K562 (cell line): ENCODE results near the gene KIF4B. TPM values are rescaled to one million over a fixed set of nuclear protein-coding genes. Genes with fewer than 3 reads are reported as not detected.

Experiments
- ATAC-seq: fragments of 200-7000 bp; cut with Tn5 transposase; 3 replicates; pipeline ENCODE4 v1.9.1; 2020; ENCODE audit warnings: moderate library complexity
- Bru-seq: library from RNA; stranded (reverse); fragments of 400-500 nt; gene quantifications from one replicate; lab custom pipeline; 2021; lab: Mats Ljungman, UMichigan
- BruChase-seq, 2 experiments: library from RNA; stranded (reverse); fragments of 400-500 nt; gene quantifications; one replicate each; lab custom pipeline; 2021; lab: Mats Ljungman, UMichigan
- BruUV-seq: library from RNA; stranded (reverse); fragments of 400-500 nt; replicated peaks from 2 replicates; lab custom pipeline; 2021; lab: Mats Ljungman, UMichigan
- CTCF ChIA-PET: fragments of 300-600 bp; formaldehyde crosslinking; extraction: SDS; loops from one replicate; lab custom pipeline; 2021; ENCODE audit warnings: low intra/inter-chr PET ratio; lab: Yijun Ruan, JAX
- POLR2A ChIA-PET: fragments of 300-600, 350-650 bp; sonication (Branson Sonifier 250); formaldehyde crosslinking; extraction: SDS; loops from one replicate; lab custom pipeline; 2021; ENCODE audit warnings: antibody characterized with exemption, inconsistent platforms; lab: Yijun Ruan, JAX
- DNase-seq, 4 experiments: peaks; one replicate each; pipeline versions ENCODE4 v3.0.0 to v3.0.0-alpha.2; 2011 to 2018; ENCODE audit warnings: low spot score in 3 of 4, mixed read lengths in 3 of 4; ENCODE audit errors: extremely low read depth in 1 of 4
- FAIRE-seq: peaks from 2 replicates; lab custom pipeline; 2011; peaks lifted over from hg19 to GRCh38; lab: Jason Lieb, UNC
- H2AFZ ChIP-seq: 2 replicates; pipeline ENCODE4 v1.6.0; 2011; ENCODE audit warnings: low read depth, low read length, control low read depth, inconsistent platforms
- H3K27ac ChIP-seq: fragments of 200-600 bp; 3 replicates; pipeline ENCODE4 v1.8.0; 2011; ENCODE audit warnings: low read depth, mild to moderate bottlenecking, control low read depth, inconsistent platforms, low read length, moderate library complexity, mixed read lengths; ENCODE audit errors: extremely low read depth
- H3K27me3 ChIP-seq, 2 experiments: fragments of 300-600 bp in 1 of 2; 2 replicates in 1 of 2; 3 replicates in 1 of 2; pipeline versions ENCODE4 v1.6.0 to v1.8.0; 2011; ENCODE audit warnings: inconsistent platforms in 2 of 2, low read length in 2 of 2, mild to moderate bottlenecking in 1 of 2, mixed read lengths in 1 of 2, moderate library complexity in 1 of 2; ENCODE audit not compliant: control insufficient read depth in 2 of 2, insufficient read depth in 2 of 2
- H3K36me3 ChIP-seq: fragments of 300-600 bp; 3 replicates; pipeline ENCODE4 v1.8.0; 2011; ENCODE audit warnings: mild to moderate bottlenecking, low read length, inconsistent platforms; ENCODE audit not compliant: control insufficient read depth, insufficient read depth
- H3K4me1 ChIP-seq, 2 experiments: fragments of 200-600 bp in 1 of 2; replicated peaks in 1 of 2; 2 replicates in 1 of 2; 3 replicates in 1 of 2; pipeline versions ENCODE4 v1.5.1 to v1.8.0; 2011; ENCODE audit warnings: inconsistent platforms in 2 of 2, low read length in 2 of 2, mild to moderate bottlenecking in 1 of 2, mixed read lengths in 1 of 2, moderate library complexity in 1 of 2; ENCODE audit not compliant: control insufficient read depth in 2 of 2, insufficient read depth in 2 of 2
- H3K4me2 ChIP-seq: 2 replicates; pipeline ENCODE4 v1.6.1; 2011; ENCODE audit warnings: low read length, control low read depth, inconsistent platforms, mixed read lengths; ENCODE audit not compliant: insufficient read depth
- H3K4me3 ChIP-seq: fragments of 200-600 bp; sonication (generic), shearing (Covaris generic); 2 replicates; pipeline ENCODE4 v1.5.1; 2016; ENCODE audit warnings: control low read depth, inconsistent platforms
- H3K79me2 ChIP-seq: fragments of 200-600 bp; 3 replicates; pipeline ENCODE4 v1.8.0; 2011; ENCODE audit warnings: low read length, inconsistent platforms; ENCODE audit not compliant: control insufficient read depth, insufficient read depth
- H3K9ac ChIP-seq, 2 experiments: 2 replicates each; pipeline versions ENCODE4 v1.6.0 to v1.6.1; 2011; ENCODE audit warnings: low read depth in 2 of 2, low read length in 2 of 2, control low read depth in 1 of 2, inconsistent platforms in 1 of 2, mild to moderate bottlenecking in 1 of 2, mixed read lengths in 1 of 2; ENCODE audit not compliant: insufficient read depth in 1 of 2
- H3K9me1 ChIP-seq: one replicate; pipeline ENCODE4 v1.6.0; 2011; ENCODE audit warnings: inconsistent platforms, mild to moderate bottlenecking, low read length, moderate library complexity; ENCODE audit not compliant: control insufficient read depth, insufficient read depth
- H3K9me3 ChIP-seq: replicated peaks from 2 replicates; pipeline ENCODE4 v1.5.1; 2011; ENCODE audit warnings: low read depth, low read length, inconsistent platforms; ENCODE audit not compliant: control insufficient read depth, insufficient read depth
- H4K20me1 ChIP-seq: replicated peaks from 2 replicates; pipeline ENCODE4 v1.6.1; 2011; ENCODE audit warnings: low read length, inconsistent platforms, mixed read lengths; ENCODE audit not compliant: control insufficient read depth, insufficient read depth
- FIP1L1 ChIP-seq: fragments of 200-400 bp; formaldehyde crosslinking; IDR thresholded peaks from 2 replicates; pipeline ENCODE4 v1.6.1; 2018; ENCODE audit warnings: mild to moderate bottlenecking, low read depth, low read length; ENCODE audit not compliant: poor library complexity, severe bottlenecking
- FUS ChIP-seq: fragments of 200-400 bp; formaldehyde crosslinking; optimal IDR thresholded peaks from 2 replicates; pipeline ENCODE3; 2017; ENCODE audit warnings: low read depth, low read length
- KAT8 ChIP-seq: fragments of 450-650 bp; IDR thresholded peaks from 2 replicates; pipeline ENCODE4 v1.6.1; 2016; ENCODE audit warnings: low read depth, mild to moderate bottlenecking
- NRF1 ChIP-seq, 2 experiments: fragments of 450-650 bp; IDR thresholded peaks in 1 of 2; conservative IDR thresholded peaks in 1 of 2; 2 replicates each; pipeline ENCODE4 v1.6.1; 2014; ENCODE audit warnings: mild to moderate bottlenecking in 2 of 2
- ZNF224 ChIP-seq: sonication (generic); formaldehyde crosslinking; IDR thresholded peaks from 2 replicates; pipeline ENCODE4 v1.8.0; 2022; ENCODE audit warnings: mild to moderate bottlenecking, missing genetic modification reagents
- WGBS: fragments of 100-300 bp; shearing (Covaris generic); methylation state at CpG from one replicate; pipeline ENCODE4 v1.1.6; 2016; ENCODE audit warnings: low coverage, mixed read lengths; ENCODE audit not compliant: insufficient coverage; ENCODE audit errors: missing lambda C conversion rate; 5-methylcytosine and 5-hydroxymethylcytosine counted together
- in situ Hi-C: fragments of 300-500 bp; cut with MboI; formaldehyde crosslinking; loops from 4 replicates; pipeline ENCODE4 v1.15.0; 2018; ENCODE audit warnings: inconsistent platforms, mixed read lengths
- intact Hi-C: fragments of 100-400 bp; cut with micrococcal nuclease; formaldehyde crosslinking; loops from 2 replicates; pipeline ENCODE4 v1.14.2; 2022
- long read RNA-seq, 3 experiments: library from polyadenylated mRNA in 2 of 3; library from RNA in 1 of 3; unstranded in 2 of 3; stranded (forward) in 1 of 3; transcript quantifications; one replicate each; pipeline ENCODE4 v2.0.0, GENCODE V29; 2019 to 2022
- polyA minus RNA-seq, 3 experiments: library from RNA; depleted of rRNA, polyadenylated mRNA; stranded (reverse); fragments of >200 nt; gene quantifications; 2 replicates each; pipeline ENCODE4 v1.2.3, GENCODE V29; 2011
- polyA plus RNA-seq, 8 experiments: library from polyadenylated mRNA; depleted of rRNA in 4 of 8; stranded (reverse) in 5 of 8; unstranded in 3 of 8; fragments of >200 nt; fragmentation: Nextera tagmentation in 2 of 8; fragmentation: Illumina TruSeq in 1 of 8; extraction: Ambion mirVana in 2 of 8; extraction: Trizol in 1 of 8; gene quantifications; 2 replicates each; pipeline versions ENCODE4 v1.2.1 to v1.2.3, GENCODE V29; 2011 to 2014; ENCODE audit warnings: inconsistent platforms in 1 of 8, missing spikeins in 1 of 8
- total RNA-seq, 7 experiments: library from RNA; depleted of rRNA in 6 of 7; stranded (reverse); fragments of >200 nt in 6 of 7; fragmentation: Illumina TruSeq in 2 of 7; extraction: Trizol in 2 of 7; gene quantifications; 2 replicates each; pipeline versions ENCODE4 v1.2.1 to v1.2.3, GENCODE V29; 2011 to 2021; ENCODE audit warnings: low replicate concordance in 1 of 7

The KIF4B gene, protein sequence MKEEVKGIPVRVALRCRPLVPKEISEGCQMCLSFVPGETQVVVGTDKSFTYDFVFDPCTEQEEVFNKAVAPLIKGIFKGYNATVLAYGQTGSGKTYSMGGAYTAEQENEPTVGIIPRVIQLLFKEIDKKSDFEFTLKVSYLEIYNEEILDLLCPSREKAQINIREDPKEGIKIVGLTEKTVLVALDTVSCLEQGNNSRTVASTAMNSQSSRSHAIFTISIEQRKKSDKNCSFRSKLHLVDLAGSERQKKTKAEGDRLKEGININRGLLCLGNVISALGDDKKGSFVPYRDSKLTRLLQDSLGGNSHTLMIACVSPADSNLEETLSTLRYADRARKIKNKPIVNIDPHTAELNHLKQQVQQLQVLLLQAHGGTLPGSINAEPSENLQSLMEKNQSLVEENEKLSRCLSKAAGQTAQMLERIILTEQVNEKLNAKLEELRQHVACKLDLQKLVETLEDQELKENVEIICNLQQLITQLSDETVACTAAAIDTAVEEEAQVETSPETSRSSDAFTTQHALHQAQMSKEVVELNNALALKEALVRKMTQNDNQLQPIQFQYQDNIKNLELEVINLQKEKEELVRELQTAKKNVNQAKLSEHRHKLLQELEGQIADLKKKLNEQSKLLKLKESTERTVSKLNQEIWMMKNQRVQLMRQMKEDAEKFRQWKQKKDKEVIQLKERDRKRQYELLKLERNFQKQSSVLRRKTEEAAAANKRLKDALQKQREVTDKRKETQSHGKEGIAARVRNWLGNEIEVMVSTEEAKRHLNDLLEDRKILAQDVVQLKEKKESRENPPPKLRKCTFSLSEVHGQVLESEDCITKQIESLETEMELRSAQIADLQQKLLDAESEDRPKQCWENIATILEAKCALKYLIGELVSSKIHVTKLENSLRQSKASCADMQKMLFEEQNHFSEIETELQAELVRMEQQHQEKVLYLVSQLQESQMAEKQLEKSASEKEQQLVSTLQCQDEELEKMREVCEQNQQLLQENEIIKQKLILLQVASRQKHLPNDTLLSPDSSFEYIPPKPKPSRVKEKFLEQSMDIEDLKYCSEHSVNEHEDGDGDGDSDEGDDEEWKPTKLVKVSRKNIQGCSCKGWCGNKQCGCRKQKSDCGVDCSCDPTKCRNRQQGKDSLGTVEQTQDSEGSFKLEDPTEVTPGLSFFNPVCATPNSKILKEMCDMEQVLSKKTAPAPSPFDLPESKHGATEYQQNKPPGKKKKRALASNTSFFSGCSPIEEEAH
- total RNA-seq (2011; cell fraction: chromatin; rRNA removed; ENCODE audit: low replicate concordance): 0.09 and 0.46 TPM in 2 replicates
- total RNA-seq (2011; cell fraction: nucleolus; rRNA removed): 0.13 TPM in 1 of 2 replicates, not detected in the other
- 0.07 TPM in 1 of 2 replicates, not detected in the other for total RNA-seq (2011; cell fraction: nucleoplasm; rRNA removed)
- 0.04 and 0.05 TPM in 2 replicates for total RNA-seq (2014; rRNA removed)
- 0.06 and 0.07 TPM in 2 replicates for total RNA-seq (2014; rRNA removed; fragmentation: Illumina TruSeq; extraction: Trizol)
- total RNA-seq (2015; rRNA removed; fragmentation: Illumina TruSeq; extraction: Trizol): 0.07 and 0.08 TPM in 2 replicates
- 0.07 TPM in 1 of 2 replicates, not detected in the other for total RNA-seq (2021)
- 0.06 and 0.07 TPM in 2 replicates for polyA plus RNA-seq (2011; rRNA removed)
- not detected in 2 replicates for polyA plus RNA-seq (2011; cell fraction: cytosol; rRNA removed)
- 0.04 TPM in 1 of 2 replicates, not detected in the other for polyA plus RNA-seq (2011; cell fraction: nucleus; rRNA removed)
- polyA plus RNA-seq (2012): 0.04 and 0.05 TPM in 2 replicates
- 0.03 and 0.09 TPM in 2 replicates for polyA plus RNA-seq (2014; fragmentation: Illumina TruSeq; extraction: Trizol)
- under 1 TPM in 1 of 2 experiments, not detected in 1; 0.01 TPM for polyA plus RNA-seq (2014; fragmentation: Nextera tagmentation; extraction: Ambion mirVana)
- not detected in 2 replicates for polyA plus RNA-seq (2014; rRNA removed)
- 0.11 and 0.15 TPM in 2 replicates for polyA minus RNA-seq (2011; rRNA and poly(A)+ RNA removed)
- polyA minus RNA-seq (2011; cell fraction: cytosol; rRNA and poly(A)+ RNA removed): not detected in 2 replicates
- polyA minus RNA-seq (2011; cell fraction: nucleus; rRNA and poly(A)+ RNA removed): 0.13 TPM in 1 of 2 replicates, not detected in the other
- percentile 13 among the genes with signal in this experiment for Bru-seq, nascent RNA
- percentile 32 among the genes with signal in this experiment for BruChase-seq, experiment 1, labeled RNA remaining after a 2-hour chase
- percentile 41 among the genes with signal in this experiment for BruChase-seq, experiment 2, labeled RNA remaining after a 6-hour chase
- long read RNA-seq, experiment 1: 0 reads
- long read RNA-seq, experiment 2: 0 reads
- long read RNA-seq, experiment 3: 0 reads

- H4K20me1 ChIP-seq: no peaks in the 10 kb centered on the region
- H2AFZ ChIP-seq: no peak within 1 kb of the TSS; the same call in 1 of the 2 replicates
- TF ChIP-seq FUS (no peak), ZNF224 (CRISPR knock-in tag) (no peak), FIP1L1 (no peak), NRF1 (conservative IDR thresholded peaks at IDR 0.05 in 1 of 2, IDR thresholded peaks at IDR 0.05 in 1 of 2) (peak; percentile 33 to 39; a peak in 2 of 4 replicates), KAT8 (no peak)
- H3K9me1 ChIP-seq: no peaks in the 10 kb centered on the region
- intact Hi-C loops: no loop called here
- in situ Hi-C loops: loop anchor here (10.0 kb wide), 1 partner anchor 369 kb away; no protein-coding TSS in a partner anchor
- H3K9ac ChIP-seq: no peak within 1 kb of the TSS
- no peak within 1 kb of the TSS; the same call in 1 of the 2 replicates for H3K4me2 ChIP-seq
- H3K27ac ChIP-seq: no peak within 1 kb of the TSS
- BruUV-seq: no TSS peak
- H3K4me1 ChIP-seq: peaks cover 0 to 3% of the 10 kb centered on the region in 2 experiments; a peak in 3 of 5 replicates
- peaks cover 14 to 26% of the 10 kb centered on the region in 2 experiments; a peak in 4 of 5 replicates for H3K27me3 ChIP-seq
- ATAC-seq (no peak), FAIRE-seq (no peak), DNase-seq (no peak)
- H3K4me3 ChIP-seq: no peak within 1 kb of the TSS
- POLR2A ChIA-PET: interaction anchor here (1.0 kb wide), 1 partner anchor 13 kb away, joined by 3 read pairs; no protein-coding TSS in a partner anchor
- WGBS: 21% methylated on average over 21 of the region's 21 CpGs
- no peaks in the 10 kb centered on the region for H3K9me3 ChIP-seq
- CTCF ChIA-PET: no interaction called here
- no peaks in the 10 kb centered on the region for H3K79me2 ChIP-seq
- no peaks in the 10 kb centered on the region for H3K36me3 ChIP-seq
Observed at GRCh38 chr5:155013526-155013925, at the start of gene KIF4B. TSS of gene KIF4B (plus strand) at chr5:155013755. CDS start at chr5:155013860, 105 bp downstream.
